ENCODE results near the gene DYNLT5. TPM values are rescaled to one million over a fixed set of nuclear protein-coding genes. Genes with fewer than 3 reads are reported as not detected.

Gene DYNLT5
- total and polyA plus RNA-seq, 2 donors (not counting 1 experiment from before 2014, with no cell fraction given): 0.32 to 0.50 TPM

DNA sequence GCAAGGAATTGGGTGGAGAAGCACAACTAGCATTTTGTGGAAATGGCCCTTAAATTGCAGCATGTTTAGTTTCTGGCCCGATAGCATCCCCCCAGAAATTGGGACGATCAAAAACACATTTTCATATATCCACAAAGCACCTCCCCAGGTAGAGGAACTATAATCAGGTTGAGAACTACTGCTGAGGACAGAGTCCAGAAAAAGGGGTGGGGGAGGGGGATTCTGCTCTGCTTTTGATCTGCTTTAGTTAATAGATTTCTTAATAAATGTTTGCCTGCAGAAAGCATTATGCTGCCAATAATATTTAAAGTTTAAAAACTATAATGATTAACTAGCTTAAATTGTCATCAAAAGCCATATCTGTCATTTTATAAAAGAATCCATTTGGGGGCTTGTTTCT lies 14.4 kb upstream of the DYNLT5 start:
- TF ChIP-seq EZH2 (IDR thresholded peaks at IDR 0.05; ENCODE audit: low read length, missing control alignments) (no peak), CTCF (conservative IDR thresholded peaks at IDR 0.05 in 1 of 2, IDR thresholded peaks at IDR 0.05 in 1 of 2; ENCODE audit: low read depth in 1 of 2, low read length in 2 of 2) (no peak)
- Histone ChIP-seq H3K9ac (ENCODE audit: insufficient read depth, low read length) (no peak overlapping the region), H3K4me1 (ENCODE audit: control insufficient read depth, extremely low read depth, insufficient read depth, low read length) (peaks cover 6% of the 10 kb centered on the region), H3K36me3 (ENCODE audit: control insufficient read depth, insufficient read depth, low read length) (no peaks in the 10 kb centered on the region), H3K79me2 (ENCODE audit: control insufficient read depth, insufficient read depth, low read length) (no peaks in the 10 kb centered on the region), H3K27me3 (ENCODE audit: control insufficient read depth, insufficient read depth, low read length) (no peaks in the 10 kb centered on the region), H2AFZ (ENCODE audit: low read length) (no peak overlapping the region), H3K27ac (ENCODE audit: insufficient read depth, low read length) (no peak overlapping the region), H3K4me3 (replicated peaks in 1 of 4; ENCODE audit: control extremely low read depth in 1 of 4, insufficient read depth in 1 of 4, low read depth in 3 of 4, low read length in 4 of 4) (no peak overlapping the region), H4K20me1 (ENCODE audit: control insufficient read depth, extremely low read depth, insufficient read depth, low read length) (no peaks in the 10 kb centered on the region), H3K9me3 (ENCODE audit: control insufficient read depth, insufficient read depth, low read depth, low read length) (no peaks in the 10 kb centered on the region), H3K4me2 (ENCODE audit: extremely low read depth, insufficient read depth, low read length) (no peak overlapping the region)
- no peak for DNase-seq (ENCODE audit: low read depth in 2 of 2)

- H2AFZ ChIP-seq (ENCODE audit: low read length): no peak overlapping the region
- no peaks in the 10 kb centered on the region for H3K4me1 ChIP-seq (ENCODE audit: control insufficient read depth, extremely low read depth, insufficient read depth, low read length)
- no peaks in the 10 kb centered on the region for H3K9me3 ChIP-seq (ENCODE audit: control insufficient read depth, insufficient read depth, low read depth, low read length)
- H3K4me3 ChIP-seq (replicated peaks in 1 of 4; ENCODE audit: control extremely low read depth in 1 of 4, insufficient read depth in 1 of 4, low read depth in 3 of 4, low read length in 4 of 4): no peak overlapping the region
- H3K36me3 ChIP-seq (ENCODE audit: control insufficient read depth, insufficient read depth, low read length): no peaks in the 10 kb centered on the region
- no peak for DNase-seq (ENCODE audit: low read depth in 2 of 2)
- H3K27me3 ChIP-seq (ENCODE audit: control insufficient read depth, insufficient read depth, low read length): no peaks in the 10 kb centered on the region
- no peak overlapping the region for H3K27ac ChIP-seq (ENCODE audit: insufficient read depth, low read length)
- H3K4me2 ChIP-seq (ENCODE audit: extremely low read depth, insufficient read depth, low read length): no peak overlapping the region
- H3K79me2 ChIP-seq (ENCODE audit: control insufficient read depth, insufficient read depth, low read length): no peaks in the 10 kb centered on the region
- H4K20me1 ChIP-seq (ENCODE audit: control insufficient read depth, extremely low read depth, insufficient read depth, low read length): no peaks in the 10 kb centered on the region
- H3K9ac ChIP-seq (ENCODE audit: insufficient read depth, low read length): no peak overlapping the region
- TF ChIP-seq EZH2 (IDR thresholded peaks at IDR 0.05; ENCODE audit: low read length, missing control alignments): no peak
- no peak for TF ChIP-seq CTCF (conservative IDR thresholded peaks at IDR 0.05 in 1 of 2, IDR thresholded peaks at IDR 0.05 in 1 of 2; ENCODE audit: low read depth in 1 of 2, low read length in 2 of 2)
Observed at GRCh38 chr1:66739401-66740157, 12.7 kb upstream of the DYNLT5 start.

DNA sequence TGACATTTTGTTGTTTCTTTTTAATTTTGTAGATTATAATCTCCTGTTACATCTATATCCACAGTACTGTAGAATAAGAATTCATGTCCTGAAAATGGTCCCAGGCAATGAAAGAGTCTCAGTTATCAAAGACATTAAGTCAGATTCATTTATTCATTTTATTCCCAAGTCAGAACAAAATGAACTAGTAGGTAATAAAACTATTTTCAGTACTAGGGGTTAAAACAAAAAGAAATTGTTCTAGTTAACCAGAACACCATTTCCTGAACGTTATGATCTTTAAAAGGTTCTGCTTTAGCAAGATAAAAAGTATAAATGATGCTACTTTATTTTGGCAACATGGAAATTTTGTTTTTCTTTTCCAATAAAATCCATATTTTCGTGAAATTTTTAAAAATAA lies 6.8 kb upstream of the DYNLT5 start:
- no peak overlapping the region for H2AFZ ChIP-seq (ENCODE audit: low read length)
- no peak overlapping the region for H3K4me2 ChIP-seq (ENCODE audit: extremely low read depth, insufficient read depth, low read length)
- H3K27me3 ChIP-seq (ENCODE audit: control insufficient read depth, insufficient read depth, low read length): no peaks in the 10 kb centered on the region
- no peaks in the 10 kb centered on the region for H3K79me2 ChIP-seq (ENCODE audit: control insufficient read depth, insufficient read depth, low read length)
- H3K36me3 ChIP-seq (ENCODE audit: control insufficient read depth, insufficient read depth, low read length): no peaks in the 10 kb centered on the region
- H3K4me3 ChIP-seq (replicated peaks in 1 of 4; ENCODE audit: control extremely low read depth in 1 of 4, insufficient read depth in 1 of 4, low read depth in 3 of 4, low read length in 4 of 4): no peak overlapping the region
- H3K9me3 ChIP-seq (ENCODE audit: control insufficient read depth, insufficient read depth, low read depth, low read length): no peaks in the 10 kb centered on the region
- H3K9ac ChIP-seq (ENCODE audit: insufficient read depth, low read length): no peak overlapping the region
- no peak overlapping the region for H3K27ac ChIP-seq (ENCODE audit: insufficient read depth, low read length)
- DNase-seq (ENCODE audit: low read depth in 2 of 2): no peak
- H3K4me1 ChIP-seq (ENCODE audit: control insufficient read depth, extremely low read depth, insufficient read depth, low read length): no peaks in the 10 kb centered on the region
- TF ChIP-seq CTCF (conservative IDR thresholded peaks at IDR 0.05 in 1 of 2, IDR thresholded peaks at IDR 0.05 in 1 of 2; ENCODE audit: low read depth in 1 of 2, low read length in 2 of 2): no peak
- no peak for TF ChIP-seq EZH2 (IDR thresholded peaks at IDR 0.05; ENCODE audit: low read length, missing control alignments)
- H4K20me1 ChIP-seq (ENCODE audit: control insufficient read depth, extremely low read depth, insufficient read depth, low read length): no peaks in the 10 kb centered on the region

All from fibroblast of lung (primary cell).